Neural cell (in vitro differentiated cells): ENCODE data around the gene PIAS1. TPM values are rescaled to one million over a fixed set of nuclear protein-coding genes. Genes with fewer than 3 reads are reported as not detected.
"Not testable (repeated sequence)": the region's sequence is repeated elsewhere in the genome, so short reads cannot be mapped to it uniquely, and the experiment has no call there.

ENCODE experiments used
- H2AFZ ChIP-seq: fragments of 200-600, 300-800 bp; sonication (generic), shearing (Covaris generic); 2 replicates; pipeline ENCODE4 v1.6.0; 2014; ENCODE audit warnings: low read depth, mild to moderate bottlenecking, antibody characterized with exemption, low read length, moderate library complexity
- H3F3A ChIP-seq: fragments of 200-600 bp; shearing (Covaris generic); 2 replicates; pipeline ENCODE4 v1.6.1; 2016; ENCODE audit warnings: mild to moderate bottlenecking, moderate library complexity, mixed read lengths, antibody characterized with exemption, low read length; ENCODE audit not compliant: insufficient read depth, poor library complexity, severe bottlenecking
- H3K27ac ChIP-seq: fragments of 200-600, 300-800 bp; sonication (generic), shearing (Covaris generic); 2 replicates; pipeline ENCODE4 v1.5.1; 2014; ENCODE audit warnings: mild to moderate bottlenecking, low read length, moderate library complexity
- H3K27me3 ChIP-seq: fragments of 300-800, 200-600 bp; sonication (generic), shearing (Covaris generic); 2 replicates; pipeline ENCODE4 v1.6.0; 2014; ENCODE audit warnings: mild to moderate bottlenecking, low read depth, low read length, moderate library complexity; ENCODE audit not compliant: insufficient read depth
- H3K36me3 ChIP-seq: fragments of 300-800, 200-600 bp; sonication (generic), shearing (Covaris generic); 2 replicates; pipeline ENCODE4 v1.5.1; 2014; ENCODE audit warnings: mild to moderate bottlenecking, antibody characterized with exemption, low read length, moderate library complexity; ENCODE audit not compliant: insufficient read depth
- H3K4me2 ChIP-seq: fragments of 300-800, 200-600 bp; sonication (generic), shearing (Covaris generic); 2 replicates; pipeline ENCODE4 v1.6.0; 2014; ENCODE audit warnings: mild to moderate bottlenecking, low read length
- H3K4me3 ChIP-seq: fragments of 300-800, 200-600 bp; sonication (generic), shearing (Covaris generic); 2 replicates; pipeline ENCODE4 v1.5.1; 2014; ENCODE audit warnings: mild to moderate bottlenecking, low read length, moderate library complexity
- H3K79me2 ChIP-seq: fragments of 200-600 bp; shearing (Covaris generic); replicated peaks from 2 replicates; pipeline ENCODE4 v1.6.0; 2014; ENCODE audit warnings: mild to moderate bottlenecking, low read length, moderate library complexity; ENCODE audit not compliant: insufficient read depth
- H3K9ac ChIP-seq: fragments of 300-800, 200-600 bp; sonication (generic), shearing (Covaris generic); 2 replicates; pipeline ENCODE4 v1.6.1; 2016; ENCODE audit warnings: mild to moderate bottlenecking, low read length, mixed read lengths
- H3K9me2 ChIP-seq: fragments of 200-600 bp; shearing (Covaris generic); 2 replicates; pipeline ENCODE4 v1.6.1; 2016; ENCODE audit warnings: mild to moderate bottlenecking, low read length, mixed read lengths; ENCODE audit not compliant: insufficient read depth
- H3K9me3 ChIP-seq: fragments of 200-600, 300-800 bp; sonication (generic), shearing (Covaris generic); 2 replicates; pipeline ENCODE4 v1.6.1; 2016; ENCODE audit warnings: mild to moderate bottlenecking, mixed run types, low read length, moderate library complexity, mixed read lengths
- H4K20me1 ChIP-seq: fragments of 200-600 bp; shearing (Covaris generic); 2 replicates; pipeline ENCODE4 v1.6.1; 2016; ENCODE audit warnings: mild to moderate bottlenecking, mixed run types; ENCODE audit not compliant: insufficient read depth
- CTCF ChIP-seq: fragments of 450-650 bp; IDR thresholded peaks from 2 replicates; pipeline ENCODE4 v1.5.1; 2014; ENCODE audit warnings: antibody characterized with exemption, mild to moderate bottlenecking, moderate library complexity; ENCODE audit not compliant: poor library complexity, severe bottlenecking
- EP300 ChIP-seq: fragments of 450-650 bp; conservative IDR thresholded peaks from 2 replicates; pipeline ENCODE4 v1.6.1; 2014; ENCODE audit warnings: antibody characterized with exemption, mild to moderate bottlenecking, moderate library complexity; ENCODE audit not compliant: poor library complexity, severe bottlenecking
- EZH2 ChIP-seq: fragments of 200-600, 300-800 bp; shearing (Covaris generic), sonication (generic); IDR thresholded peaks from 2 replicates; pipeline ENCODE4 v1.6.1; 2014; ENCODE audit warnings: antibody characterized with exemption, low read length, borderline replicate concordance, mild to moderate bottlenecking; ENCODE audit not compliant: insufficient read depth, poor library complexity, severe bottlenecking
- MXI1 ChIP-seq: fragments of 450-650 bp; conservative IDR thresholded peaks from 2 replicates; pipeline ENCODE4 v1.6.1; 2014; ENCODE audit warnings: antibody characterized with exemption, mild to moderate bottlenecking; ENCODE audit not compliant: poor library complexity, severe bottlenecking
- POLR2AphosphoS5 ChIP-seq: IDR thresholded peaks from 2 replicates; pipeline ENCODE4 v1.6.1; 2012
- RAD21 ChIP-seq: fragments of 450-650 bp; conservative IDR thresholded peaks from 2 replicates; pipeline ENCODE4 v1.6.1; 2014; ENCODE audit warnings: antibody characterized with exemption, mild to moderate bottlenecking, moderate library complexity
- TAF1 ChIP-seq: IDR thresholded peaks from 2 replicates; pipeline ENCODE4 v1.6.1; 2012; ENCODE audit warnings: low read depth
- polyA plus RNA-seq: library from polyadenylated mRNA; depleted of rRNA; stranded (reverse); fragments of >200 nt; gene quantifications from 2 replicates; pipeline ENCODE4 v1.2.3, GENCODE V29; 2014

The PIAS1 gene
- polyA plus RNA-seq, 1 donor from 2014 or later = 14.3 TPM

DNA sequence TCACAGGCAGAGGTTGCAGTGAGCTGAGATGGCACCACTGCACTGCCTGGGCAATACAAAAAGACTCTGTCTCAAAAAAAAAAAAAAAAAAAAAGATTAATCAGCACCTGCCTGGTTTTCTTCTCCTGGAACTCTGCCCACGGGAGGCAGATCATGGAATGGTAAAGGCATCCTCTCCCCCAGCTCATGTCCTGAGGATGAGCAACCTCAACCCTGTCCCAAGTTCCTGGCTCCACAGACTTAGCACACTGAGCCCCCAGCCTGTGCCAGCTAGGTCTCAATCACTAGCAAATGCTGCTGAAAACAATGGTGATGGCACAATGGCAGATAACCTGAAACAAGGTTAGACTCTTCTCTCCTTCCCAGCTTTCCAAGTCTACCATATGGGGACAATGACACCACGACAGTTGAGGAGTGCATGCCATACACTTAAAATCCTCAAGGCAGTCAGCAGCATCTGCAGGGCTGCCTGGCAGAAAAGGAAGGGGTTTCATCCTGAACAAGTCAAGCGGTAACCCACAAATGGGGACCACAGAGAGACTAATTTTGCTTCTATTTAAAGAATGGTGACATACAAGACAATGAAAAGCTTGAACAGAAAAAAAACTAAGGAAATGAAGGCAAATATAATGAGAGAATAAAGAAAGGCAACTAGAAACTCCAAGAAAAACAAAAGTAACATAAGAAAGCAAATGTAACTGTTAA, 170.6 kb downstream of the PIAS1 start:
- TF ChIP-seq EP300 (no peak), TAF1 (no peak), RAD21 (no peak), CTCF (no peak)
- Histone ChIP-seq H3F3A (no peaks in the 10 kb centered on the region), H3K9me3 (no peaks in the 10 kb centered on the region), H3K9ac (no peak overlapping the region), H2AFZ (no peak overlapping the region), H3K4me3 (no peak overlapping the region), H3K79me2 (no peaks in the 10 kb centered on the region), H4K20me1 (no peaks in the 10 kb centered on the region), H3K27me3 (no peaks in the 10 kb centered on the region), H3K36me3 (no peaks in the 10 kb centered on the region), H3K9me2 (no peaks in the 10 kb centered on the region), H3K27ac (no peak overlapping the region), H3K4me2 (no peak overlapping the region)

DNA sequence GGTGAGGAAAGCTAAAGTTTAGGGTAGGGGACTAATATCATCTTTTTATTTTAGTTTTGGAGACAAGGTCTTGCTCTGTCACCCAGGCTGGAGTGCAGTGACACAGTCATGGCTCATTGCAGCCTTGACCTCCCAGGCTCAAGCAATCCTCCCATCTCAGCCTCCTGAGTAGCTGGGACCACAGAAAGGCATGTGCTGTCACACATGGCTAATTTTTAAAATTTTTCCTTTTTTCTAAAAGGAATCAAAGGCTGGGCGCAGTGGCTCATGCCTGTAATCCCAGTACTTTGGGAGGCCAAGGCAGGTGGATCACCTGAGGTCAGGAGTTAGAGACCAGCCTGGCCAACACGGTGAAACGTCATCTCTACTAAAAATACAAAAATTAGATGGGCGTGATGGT, 171.3 kb downstream of the PIAS1 start:
- not testable (repeated sequence) for H3K4me2 ChIP-seq, H2AFZ ChIP-seq, H3K9ac ChIP-seq, H3K27ac ChIP-seq, H3K27me3 ChIP-seq, H3K79me2 ChIP-seq, H3K9me3 ChIP-seq, H4K20me1 ChIP-seq, H3K36me3 ChIP-seq, H3F3A ChIP-seq, H3K4me3 ChIP-seq, H3K9me2 ChIP-seq

GRCh38 chr15:68227643-68228142, 173.6 kb downstream of the PIAS1 start:
- Histone ChIP-seq H3F3A (no peaks in the 10 kb centered on the region), H3K27me3 (no peaks in the 10 kb centered on the region), H3K79me2 (no peaks in the 10 kb centered on the region), H4K20me1 (no peaks in the 10 kb centered on the region), H3K9me3 (no peaks in the 10 kb centered on the region), H3K27ac (no peak overlapping the region), H3K36me3 (no peaks in the 10 kb centered on the region), H2AFZ (no peak overlapping the region), H3K4me3 (no peak overlapping the region), H3K9me2 (no peaks in the 10 kb centered on the region), H3K9ac (no peak overlapping the region), H3K4me2 (no peak overlapping the region)
- TF ChIP-seq RAD21 (no peak), EZH2 (no peak), CTCF (no peak), TAF1 (no peak), MXI1 (no peak), POLR2AphosphoS5 (no peak)
